GM19328 (cell line): ENCODE results near the gene TBC1D8.

Experiments used
- ATAC-seq: cut with Tn5 transposase; IDR thresholded peaks from one replicate; pipeline ENCODE4 v1.9.1; 2021; ENCODE audit warnings: mild to moderate bottlenecking, moderate library complexity; ENCODE audit not compliant: unreplicated experiment

Gene TBC1D8

DNA sequence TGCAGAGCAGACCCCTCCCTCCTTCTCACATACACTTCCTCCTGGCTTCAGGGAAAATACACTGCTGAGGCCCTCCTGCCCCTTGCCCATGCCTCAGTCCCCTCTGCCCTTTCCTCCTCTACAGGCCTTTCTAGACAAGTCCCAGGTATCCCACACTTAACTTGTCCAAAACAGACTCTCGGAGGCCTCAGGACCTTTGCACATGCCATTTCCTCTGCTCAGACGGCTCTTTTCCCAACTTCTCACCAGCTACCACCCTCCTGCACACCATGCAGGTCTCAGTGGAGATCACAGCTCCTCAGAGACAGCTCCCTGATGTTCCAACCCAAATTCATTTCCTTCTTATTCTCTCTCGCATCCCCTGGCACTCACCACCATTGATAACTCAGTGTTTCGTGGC, 11.7 kb downstream of the TBC1D8 start:
- ATAC-seq, result no peak

GRCh38 chr2:101135412-101136296, 15.5 kb downstream of the TBC1D8 start:
- no peak for ATAC-seq

DNA sequence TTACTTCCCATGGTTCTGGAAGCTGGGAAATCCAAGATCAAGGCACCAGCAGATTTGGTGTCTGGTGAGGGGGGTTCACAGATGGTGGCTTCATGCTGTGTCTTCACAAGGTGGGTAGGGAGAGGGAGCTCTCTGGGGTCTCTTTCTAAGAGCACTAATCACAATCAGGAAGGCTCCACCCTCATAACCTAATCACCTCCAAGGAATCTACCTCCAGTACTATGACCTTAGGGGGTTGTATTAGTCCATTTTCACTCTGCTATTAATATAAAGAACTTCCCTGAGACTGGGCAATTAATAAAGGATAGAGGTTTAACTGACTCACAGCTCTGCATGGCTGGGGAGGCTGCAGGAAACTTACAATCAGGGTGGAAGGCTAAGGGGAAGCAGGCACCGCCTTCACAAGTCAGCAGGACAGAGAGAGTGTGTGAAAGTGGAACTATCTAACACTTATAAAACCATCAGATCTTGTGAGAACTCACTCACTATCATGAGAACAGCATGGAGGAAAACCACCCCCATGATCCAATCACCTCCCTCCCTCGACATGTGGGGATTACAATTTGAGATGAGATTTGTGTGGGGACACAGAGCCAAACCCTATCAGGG, 17.6 kb downstream of the TBC1D8 start:
- ATAC-seq, result no peak

GRCh38 chr2:101132202-101132601, 19.0 kb downstream of the TBC1D8 start:
- no peak for ATAC-seq

GRCh38 chr2:101130081-101130480, 21.1 kb downstream of the TBC1D8 start:
- no peak for ATAC-seq

DNA sequence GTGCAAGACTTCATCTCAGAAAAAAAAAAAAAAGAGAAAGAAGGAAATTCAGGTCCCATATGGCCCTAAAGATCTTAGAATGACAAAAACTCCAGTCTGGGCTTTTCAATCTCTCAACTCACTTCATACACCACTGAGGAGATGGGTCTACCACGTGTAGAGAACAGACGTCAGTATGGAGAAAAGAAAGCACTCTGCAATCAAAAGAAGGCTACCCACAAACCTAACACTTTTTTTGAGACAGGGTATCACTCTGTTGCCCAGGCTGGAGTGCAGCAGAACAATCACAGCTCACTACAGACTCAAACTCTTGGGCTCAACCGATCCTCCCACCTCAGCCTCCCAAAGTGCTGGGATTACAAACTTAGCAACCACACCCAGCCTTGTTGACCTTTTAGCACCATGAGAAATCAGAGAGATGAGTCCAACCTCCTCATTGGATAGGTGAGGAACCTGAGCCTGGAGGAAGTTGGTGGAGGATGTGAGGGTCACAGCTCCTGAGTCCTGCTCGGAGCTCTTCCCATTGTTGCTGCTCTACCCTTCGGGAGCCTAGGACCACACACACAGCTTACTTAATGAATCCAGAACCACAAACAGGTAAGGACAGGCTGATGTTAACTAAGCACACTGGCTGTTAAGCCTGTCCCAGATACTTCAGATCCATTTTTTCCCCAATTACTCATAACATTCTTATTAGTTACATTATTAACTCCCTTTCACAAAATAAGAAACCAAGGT, 23.7 kb downstream of the TBC1D8 start:
- no peak for ATAC-seq

DNA sequence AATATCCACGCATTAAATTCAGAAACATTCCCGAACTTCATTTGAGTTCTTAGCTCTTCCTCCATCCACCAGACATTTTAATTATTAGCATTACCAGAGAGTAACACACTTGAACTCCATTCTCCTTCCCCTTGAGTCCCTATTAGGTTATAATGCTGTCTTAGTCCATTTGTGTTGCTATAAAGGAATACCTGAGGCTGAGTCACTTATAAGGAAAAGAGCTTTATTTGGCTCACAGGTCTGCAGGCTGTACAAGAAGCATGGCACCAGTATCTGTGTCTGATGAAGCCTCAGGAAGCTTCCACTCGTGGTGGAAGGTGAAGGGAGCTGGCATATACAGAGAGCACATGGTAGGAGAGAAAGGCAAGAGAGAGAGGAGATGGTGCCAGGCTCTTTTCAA, 25.4 kb downstream of the TBC1D8 start:
- no peak for ATAC-seq

GRCh38 chr2:101125374-101125773, 25.8 kb downstream of the TBC1D8 start:
- no peak for ATAC-seq

- no peak for ATAC-seq
Measured at GRCh38 chr2:101124643-101125366, 26.4 kb downstream of the TBC1D8 start.

DNA sequence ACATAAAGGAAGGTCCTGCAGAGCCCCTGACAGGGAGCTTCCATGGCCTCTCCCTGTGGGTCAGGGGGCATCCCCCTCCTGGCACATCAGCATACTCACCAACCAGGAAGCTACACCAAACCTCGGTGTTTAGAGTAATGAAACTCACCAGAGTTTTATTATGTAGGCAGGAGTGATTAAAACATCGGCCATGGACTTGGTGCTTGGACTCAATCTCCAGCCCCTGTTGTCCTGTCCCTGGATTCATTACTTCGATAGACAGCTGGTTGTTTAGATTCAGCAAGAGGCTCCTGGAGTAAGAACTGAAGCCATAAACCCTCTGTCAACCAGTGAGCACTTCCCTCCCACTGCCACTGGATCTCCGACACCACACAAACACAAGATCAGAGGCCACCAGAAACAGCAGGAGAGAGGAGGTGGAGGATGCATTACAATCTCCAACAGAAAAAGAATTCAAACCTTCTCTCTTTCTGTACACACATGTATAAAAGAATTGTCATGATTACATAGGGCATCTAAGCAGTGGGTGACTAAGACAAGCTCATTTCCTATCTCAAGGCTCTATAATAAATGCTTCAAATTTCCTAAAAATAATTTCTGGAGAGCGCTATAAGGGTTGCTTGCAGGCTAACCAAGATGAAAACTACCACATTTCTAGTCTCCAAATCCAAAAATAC, 27.2 kb downstream of the TBC1D8 start:
- ATAC-seq, result no peak

- no peak for ATAC-seq
Measured at GRCh38 chr2:101121174-101121573, 30.0 kb downstream of the TBC1D8 start.

- ATAC-seq, result no peak
Measured at GRCh38 chr2:101120124-101120996, 30.8 kb downstream of the TBC1D8 start.

DNA sequence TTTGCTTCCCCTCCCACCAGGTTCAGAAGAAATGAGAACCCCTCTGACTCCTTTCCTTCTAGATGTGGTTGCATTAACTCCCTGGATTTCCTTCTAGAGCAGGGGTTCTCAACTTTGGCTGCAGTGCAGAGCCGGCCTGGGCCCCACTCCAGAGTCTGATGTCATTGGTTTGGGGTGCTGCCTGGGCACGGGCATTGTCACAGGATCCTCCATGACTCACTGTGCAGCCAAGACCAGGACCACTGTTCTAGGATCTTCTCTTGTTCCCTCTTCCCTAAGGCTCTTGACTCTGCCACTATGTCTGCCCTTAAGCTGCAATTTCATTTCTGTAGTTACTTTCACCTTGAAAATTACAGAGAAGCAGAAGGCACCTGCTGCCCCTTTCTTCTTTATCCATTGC, 31.8 kb downstream of the TBC1D8 start:
- ATAC-seq, result no peak

- ATAC-seq, result no peak
Measured at GRCh38 chr2:101116841-101117552, 34.2 kb downstream of the TBC1D8 start.

DNA sequence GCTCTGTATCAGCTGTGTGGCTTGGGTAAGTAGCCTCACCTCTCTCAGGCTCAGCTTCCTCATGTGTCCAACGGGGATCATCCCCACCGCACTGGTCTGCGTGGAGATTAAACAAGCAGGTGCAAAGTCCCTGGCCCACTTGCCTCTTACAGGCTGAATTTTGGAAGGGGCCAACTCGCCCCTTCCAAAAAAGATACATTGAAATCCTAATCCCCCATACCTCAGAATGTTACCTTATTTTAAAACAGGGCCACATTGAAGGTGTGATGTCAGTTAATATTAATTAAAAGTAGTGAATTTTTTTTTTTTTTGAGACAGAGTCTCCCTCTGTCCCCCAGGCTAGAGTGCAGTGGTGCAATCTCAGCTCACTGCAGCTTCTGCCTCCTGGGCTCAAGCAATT, 34.8 kb downstream of the TBC1D8 start:
- ATAC-seq, result no peak

DNA sequence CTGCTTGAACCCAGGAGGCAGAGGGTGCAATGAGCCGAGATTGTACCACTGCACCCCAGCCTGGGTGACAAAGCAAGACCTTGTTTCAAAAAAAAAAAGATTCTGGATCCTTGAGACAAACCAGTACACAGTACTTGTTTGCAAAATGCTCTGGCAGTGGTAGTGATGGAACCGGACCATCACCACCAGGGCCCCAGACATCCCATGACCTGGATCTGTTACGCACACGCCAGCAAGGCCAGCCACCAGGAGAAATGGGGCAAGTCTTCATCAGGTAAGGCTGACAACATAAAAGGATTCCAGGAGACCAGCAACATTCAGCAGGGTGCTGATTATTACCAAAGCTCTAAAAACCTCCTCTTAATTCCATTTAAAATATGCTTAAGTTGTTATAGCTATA, 35.5 kb downstream of the TBC1D8 start:
- ATAC-seq, result no peak

- ATAC-seq, result no peak
Measured at GRCh38 chr2:101114815-101115214, 36.4 kb downstream of the TBC1D8 start.

- no peak for ATAC-seq
Measured at GRCh38 chr2:101114268-101114783, 36.9 kb downstream of the TBC1D8 start.
